Heart right ventricle (tissue), 16 donors: ENCODE results near the gene ANO1. TPM values are rescaled to one million over a fixed set of nuclear protein-coding genes. Genes with fewer than 3 reads are reported as not detected.
A peak's percentile ranks its signal among the peaks of the same experiment; 100 is the strongest.

Experiments
- ATAC-seq, 8 donors: fragments of 200-7000 bp; cut with Tn5 transposase; one replicate each; pipeline ENCODE4 v1.9.1; 2020; ENCODE audit warnings: mild to moderate bottlenecking in 8 of 8, moderate library complexity in 8 of 8, moderate number of reproducible peaks in 1 of 8
- DNase-seq, 2 donors: peaks; one replicate each; pipeline ENCODE4 v3.0.0-alpha.2; 2020
- H3K27ac ChIP-seq, 10 donors: fragments of 200-600 bp; sonication (generic) in 2 of 10; one replicate each; pipeline versions ENCODE4 v1.5.0 to v1.8.0; 2020 to 2022; ENCODE audit warnings: mild to moderate bottlenecking in 3 of 10
- H3K27me3 ChIP-seq, 7 donors: fragments of 200-600 bp; one replicate each; pipeline ENCODE4 v1.8.0; 2021 to 2022; ENCODE audit warnings: mild to moderate bottlenecking in 2 of 7
- H3K36me3 ChIP-seq, 9 donors: fragments of 200-600 bp; sonication (generic) in 1 of 9; one replicate each; pipeline versions ENCODE4 v1.5.0 to v1.8.0; 2020 to 2022; ENCODE audit warnings: mild to moderate bottlenecking in 2 of 9
- H3K4me1 ChIP-seq, 9 donors: fragments of 200-600 bp; sonication (generic) in 1 of 9; one replicate each; pipeline versions ENCODE4 v1.5.0 to v1.8.0; 2020 to 2022; ENCODE audit warnings: mild to moderate bottlenecking in 4 of 9
- H3K4me3 ChIP-seq, 10 donors: fragments of 200-600 bp; sonication (generic) in 2 of 10; one replicate each; pipeline versions ENCODE4 v1.5.0 to v1.8.0; 2020 to 2022; ENCODE audit warnings: mild to moderate bottlenecking in 7 of 10, moderate library complexity in 2 of 10
- H3K9me3 ChIP-seq, 11 donors: fragments of 200-600 bp in 10 of 11; sonication (generic) in 2 of 11; one replicate each; pipeline versions ENCODE4 v1.5.0 to v1.8.0; 2013 to 2022; ENCODE audit warnings: mild to moderate bottlenecking in 2 of 11, control low read depth in 1 of 11, moderate library complexity in 1 of 11
- CTCF ChIP-seq, 9 donors: fragments of 200-600 bp; sonication (generic) in 2 of 9; IDR thresholded peaks; one replicate each; pipeline versions ENCODE4 v1.5.0 to v1.8.0; 2021 to 2022; ENCODE audit warnings: antibody characterized with exemption in 9 of 9, mild to moderate bottlenecking in 5 of 9, moderate library complexity in 1 of 9
- WGBS, 2 donors: extraction: QIAGEN DNeasy Blood & Tissue Kit; methylation state at CpG; one replicate each; pipeline ENCODE4 v1.1.7; 2013; ENCODE audit warnings: inconsistent platforms in 1 of 2; 5-methylcytosine and 5-hydroxymethylcytosine counted together
- intact Hi-C, 10 donors: fragments of 100-400 bp; cut with DNase I; formaldehyde crosslinking; loops; one replicate each; pipeline versions ENCODE4 v1.11.1 to v1.14.2; 2022
- polyA plus RNA-seq, 2 donors: library from polyadenylated mRNA; stranded (reverse); fragments of 200-250 nt; gene quantifications; one replicate each; pipeline ENCODE4 v1.2.3, GENCODE V29; 2013
- total RNA-seq, 10 donors: library from RNA; stranded (reverse); fragmentation: NEBNext Ultra II Directional in 3 of 10; extraction: Animal tissue kit (Norgen Biotek cat#: 25700) in 3 of 10; gene quantifications; one replicate each; pipeline versions ENCODE4 v1.2.1 to v1.2.4, GENCODE V29; 2021 to 2023
- donor health status: Arrhythmogenic right ventricular cardiomyopathy.
- donor health status: ischemic (EF 13 %, LVEDD 7.1; RV severe dilation, severe dysfunction).
- donor health status: healthy with polysubstance abuse.
- donor health status: DM: no; HTN: yes; CAD: no.
- donor health status: DM: no; HTN: no; CAD: no.
- donor health status: ischemic (EF 25% LVEDD 6.9; RV normal size, moderate dysfunction).
- donor health status: ischemic (EF 25% LVEDD 5.7; RV mildly dilated, moderate dysfunction).
- donor health status: healthy.
- donor health status: DM: yes; HTN: yes; CAD: no.
- donor health status: Ischemic cardiomyopathy.
- donor health status: ischemic (EF 35%, LVEDD 5.7; RV mildly dilated, moderate dysfunction).
- donor health status: nonischemic (EF 11% LVEDD 7.7; RV severe dilation, severe dysfunction).
- donor health status: DM: yes; HTN: yes; CAD: no.
- donor health status: PGD.
- donor health status: ischemic (EF 29% LVEDD 5.4; RV normal size, mild dysfunction).
- donor health status: nonischemic (EF 23%, LVEDD 6.1; RV moderate dilation, normal function).

The ANO1 gene
- total and polyA plus RNA-seq, 12 donors, result 6.6 to 13.8 (median 9.7) TPM

DNA sequence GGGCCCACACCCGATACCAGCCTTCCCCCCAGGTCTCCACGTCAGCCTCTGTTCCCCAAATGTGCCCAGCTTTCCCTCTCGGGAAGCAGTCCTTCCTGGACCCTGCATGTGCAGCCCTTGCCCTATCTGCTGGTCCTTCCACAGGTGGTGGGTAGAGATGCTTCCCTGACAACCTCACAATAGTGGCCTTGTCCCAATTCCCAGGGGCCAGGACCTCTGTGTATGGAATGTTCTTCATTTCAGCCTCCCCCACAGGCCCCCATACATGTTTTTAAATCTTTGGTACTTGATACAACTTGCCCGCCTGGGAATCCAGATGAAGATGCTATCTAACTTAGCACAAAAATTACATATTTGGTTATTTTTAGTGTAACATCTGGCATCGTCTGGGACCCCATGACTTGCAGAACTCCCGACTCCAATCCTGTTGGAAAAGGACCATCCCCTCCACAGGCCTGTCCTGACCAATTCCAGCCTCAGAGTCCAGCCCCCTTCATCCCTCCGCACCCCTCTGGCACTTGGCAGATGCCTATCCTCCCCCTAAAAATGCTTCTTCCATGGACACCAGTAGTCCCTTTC is 39.5 kb downstream of the ANO1 start:
- TF ChIP-seq CTCF (IDR thresholded peaks at IDR 0.05), result no peak
- H3K9me3 ChIP-seq, result no peaks in the 10 kb centered on the region
- WGBS, 2 donors, result 83 to 84% methylated on average over 7 of the region's 7 CpGs
- no peak overlapping the region for H3K4me3 ChIP-seq
- H3K27ac ChIP-seq, result peak overlapping the region in 5 of 10 donors; percentile 3 to 56 (median 26)
- DNase-seq, result peak in 1 of 2 donors; percentile 12
- intact Hi-C loops, result no loop called here
- H3K27me3 ChIP-seq, result no peaks in the 10 kb centered on the region
- ATAC-seq, result peak; percentile 36 to 75 (median 56)
- H3K36me3 ChIP-seq, result peaks cover 0 to 23% (median 0%) of the 10 kb centered on the region in 9 donors
- H3K4me1 ChIP-seq, result peaks cover 0 to 10% (median 0%) of the 10 kb centered on the region in 9 donors

- TF ChIP-seq CTCF (IDR thresholded peaks at IDR 0.05), result no peak
- Histone ChIP-seq H3K4me1 (peaks cover 0 to 6% (median 0%) of the 10 kb centered on the region in 9 donors), H3K27me3 (no peaks in the 10 kb centered on the region), H3K36me3 (peaks cover 0 to 18% (median 0%) of the 10 kb centered on the region in 9 donors), H3K4me3 (no peak overlapping the region), H3K9me3 (no peaks in the 10 kb centered on the region), H3K27ac (no peak overlapping the region)
- intact Hi-C loops, result no loop called here
- ATAC-seq, result no peak
- DNase-seq, result no peak
- WGBS, 2 donors, result 100% methylated on average over 1 of the region's 1 CpG
Observed at GRCh38 chr11:70118642-70119041, 40.5 kb downstream of the ANO1 start.

GRCh38 chr11:70119502-70119901 is 41.4 kb downstream of the ANO1 start:
- Histone ChIP-seq H3K9me3 (no peaks in the 10 kb centered on the region), H3K27me3 (no peaks in the 10 kb centered on the region), H3K27ac (no peak overlapping the region), H3K36me3 (peaks cover 0 to 18% (median 0%) of the 10 kb centered on the region in 9 donors), H3K4me3 (no peak overlapping the region), H3K4me1 (peaks cover 0 to 11% (median 0%) of the 10 kb centered on the region in 9 donors)
- intact Hi-C loops, result no loop called here
- DNase-seq, result no peak
- ATAC-seq, result no peak
- no peak for TF ChIP-seq CTCF (IDR thresholded peaks at IDR 0.05)
- 94 to 99% methylated on average over 2 of the region's 2 CpGs for WGBS, 2 donors

DNA sequence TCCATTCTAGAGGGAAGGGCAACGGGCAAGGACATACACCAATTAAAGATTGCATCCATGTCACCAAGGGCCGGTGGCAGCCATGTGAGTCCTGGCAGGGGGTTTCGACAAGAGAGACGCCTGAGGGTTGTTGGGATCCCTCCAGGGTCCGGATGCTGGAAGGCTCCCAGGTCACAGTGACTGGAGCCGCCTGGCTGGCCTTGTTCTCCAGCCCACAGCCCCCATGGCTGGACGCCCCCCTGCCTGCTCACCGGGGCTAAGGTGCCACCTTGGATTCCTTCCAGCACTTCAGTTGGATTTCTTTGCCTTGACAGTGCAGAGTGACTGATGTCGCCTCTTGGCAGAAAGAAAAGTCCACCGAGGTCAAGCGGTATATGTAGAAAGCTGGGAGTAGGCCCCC is 42.6 kb downstream of the ANO1 start:
- intact Hi-C loops, result no loop called here
- no peak for TF ChIP-seq CTCF (IDR thresholded peaks at IDR 0.05)

More for the DNA sequence above, 42.6 kb downstream of the ANO1 start:
- H3K9me3 ChIP-seq, result no peaks in the 10 kb centered on the region
- peaks cover 0 to 18% (median 0%) of the 10 kb centered on the region in 9 donors for H3K36me3 ChIP-seq
- no peak overlapping the region for H3K4me3 ChIP-seq
- DNase-seq, result peak in 1 of 2 donors; percentile 4
- H3K27me3 ChIP-seq, result no peaks in the 10 kb centered on the region
- no peak for ATAC-seq
- WGBS, 2 donors, result 67 to 85% methylated on average over 11 of the region's 11 CpGs
- H3K4me1 ChIP-seq, result peaks cover 0 to 11% (median 0%) of the 10 kb centered on the region in 9 donors
- H3K27ac ChIP-seq, result peak overlapping the region in 2 of 10 donors; percentile 9 to 22
